NCI-H524 treated with DMSO at 0.1 percent for 48 hours (cell line): ENCODE results near the gene ADIRF.
"Not testable (repeated sequence)": the region's sequence is repeated elsewhere in the genome, so short reads cannot be mapped to it uniquely, and the experiment has no call there.

ENCODE experiments used
- DNase-seq: peaks from one replicate; lab custom pipeline; 2025; lab: John Stamatoyannopoulos, UW

ADIRF gene

DNA sequence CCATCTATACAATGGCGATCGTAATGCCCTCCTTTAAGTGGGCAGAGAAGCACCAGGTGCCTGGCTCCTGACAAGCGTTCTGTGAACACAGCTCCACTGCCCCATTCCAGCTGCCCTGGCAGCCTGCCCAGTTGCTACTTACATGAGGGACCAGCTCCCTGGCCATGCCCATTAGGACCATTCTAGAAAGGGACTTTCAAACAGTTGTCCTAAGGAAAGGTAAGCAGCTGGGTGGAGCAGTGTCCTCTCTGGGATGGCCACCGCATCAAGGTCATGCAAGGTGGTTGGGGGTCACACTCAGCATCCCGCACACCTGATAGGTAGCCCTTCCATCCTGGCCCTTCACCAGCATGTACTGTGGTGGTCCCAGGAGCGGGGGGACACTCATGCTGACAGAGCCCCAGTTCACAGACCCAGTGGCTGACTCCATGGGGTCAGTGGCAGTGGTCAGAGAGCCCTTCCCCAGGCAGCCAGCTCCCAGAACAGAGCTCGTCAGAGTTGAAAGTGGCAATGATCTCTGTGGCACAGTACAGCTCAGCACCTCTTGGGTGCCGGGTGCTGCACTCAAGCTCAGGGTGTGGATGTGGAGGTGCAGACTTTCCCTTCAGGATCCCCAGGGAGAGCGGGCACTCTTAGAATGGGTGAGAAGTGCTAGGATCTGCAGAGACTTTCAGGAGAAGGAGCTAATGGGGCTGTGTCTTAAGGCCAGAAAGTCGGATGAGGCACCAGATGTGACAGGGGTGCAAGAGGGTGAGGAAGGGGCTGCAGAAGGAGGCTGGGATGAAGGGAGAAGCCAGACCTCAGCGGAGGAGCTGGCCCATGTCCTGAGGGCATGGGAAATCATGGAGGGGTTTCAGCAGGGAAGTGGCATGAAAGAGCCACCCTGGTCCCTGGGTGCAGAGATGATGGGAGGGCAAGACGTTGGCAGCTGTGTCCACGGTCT, 21.8 kb upstream of the ADIRF start:
- DNase-seq: no peak

DNA sequence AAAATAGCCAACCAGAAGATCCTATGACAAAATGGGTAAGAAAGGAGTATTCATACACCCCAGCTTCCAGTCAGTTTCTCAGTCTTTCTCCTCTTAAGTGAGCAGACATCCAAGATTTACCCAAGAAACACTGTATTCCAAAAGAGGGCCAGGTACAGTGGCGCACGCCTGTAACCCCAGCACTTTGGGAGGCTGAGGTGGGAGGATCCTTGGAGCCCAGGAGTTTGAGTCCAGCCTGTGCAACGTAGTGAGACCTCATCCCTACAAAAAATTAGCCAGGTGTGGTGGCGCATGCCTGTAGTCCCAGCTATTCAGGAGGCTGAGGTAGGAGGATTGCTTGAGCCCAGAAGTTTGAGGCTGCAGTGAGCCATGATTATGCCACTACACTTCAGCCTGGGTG, 20.5 kb upstream of the ADIRF start:
- not testable (repeated sequence) for DNase-seq

DNA sequence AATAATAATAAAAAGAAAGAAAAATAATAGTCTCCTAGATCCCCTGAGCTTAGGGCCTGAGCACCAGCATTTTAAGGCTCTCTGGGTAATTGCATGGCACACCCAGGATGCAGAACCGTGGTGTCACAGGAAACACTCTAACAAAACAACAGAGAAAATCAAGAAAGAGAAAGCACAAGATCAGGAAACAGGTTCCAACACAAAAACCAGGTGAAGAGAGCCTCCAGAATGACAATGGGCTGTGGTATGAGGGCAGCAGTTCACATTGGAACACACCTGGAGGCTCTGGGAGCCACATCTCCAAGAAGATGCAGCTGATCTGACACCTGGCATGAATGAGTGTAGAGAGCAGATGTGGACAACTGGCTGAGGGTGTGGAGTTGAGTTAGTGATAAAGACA, 17.9 kb upstream of the ADIRF start:
- no peak for DNase-seq

DNA sequence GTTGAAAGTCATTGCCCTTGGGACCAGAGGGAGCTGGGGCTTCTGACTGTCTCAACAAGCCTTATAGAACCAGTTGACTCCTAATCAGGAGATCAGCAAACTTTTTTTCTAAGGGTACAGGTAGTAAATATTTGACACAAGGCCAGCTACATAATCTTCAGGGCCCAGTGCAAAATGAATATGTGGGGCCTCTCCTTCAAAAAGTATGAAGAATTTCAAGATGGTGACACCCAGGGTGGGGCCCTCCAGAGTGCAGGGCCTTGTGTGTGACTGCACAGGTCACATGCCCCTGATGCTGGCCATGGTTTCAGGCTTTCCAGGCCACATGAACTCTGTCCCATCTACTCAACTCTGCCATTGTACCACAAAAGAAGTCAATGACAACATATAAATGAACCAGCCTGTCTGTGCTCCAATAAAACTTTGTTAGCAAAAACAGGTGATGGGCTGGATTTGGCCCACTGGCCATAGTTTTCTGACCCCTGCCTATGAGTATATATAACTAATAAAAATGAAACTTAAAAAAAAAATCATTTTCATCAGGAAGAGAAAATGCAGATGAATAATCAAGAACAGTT, 17.0 kb upstream of the ADIRF start:
- DNase-seq: no peak

DNA sequence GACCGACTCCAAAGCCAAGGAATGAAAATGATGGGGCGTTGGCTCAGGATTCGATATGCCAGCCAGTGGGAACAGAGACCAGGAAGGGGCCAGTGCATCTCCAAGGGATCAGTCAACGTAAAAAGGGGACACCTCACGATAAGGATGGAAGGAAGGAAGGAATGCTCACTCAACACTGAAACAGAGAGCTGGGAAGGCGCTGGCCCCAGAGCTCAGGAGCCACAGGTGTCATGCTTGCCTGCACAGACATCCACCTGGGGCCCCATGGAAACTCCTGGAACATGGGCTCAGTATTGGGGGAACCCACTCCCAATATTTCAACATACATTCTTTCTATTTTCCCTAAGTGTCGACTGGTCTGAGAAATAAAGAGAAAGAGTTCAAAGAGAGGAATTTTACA, 16.2 kb upstream of the ADIRF start:
- DNase-seq: no peak

DNA sequence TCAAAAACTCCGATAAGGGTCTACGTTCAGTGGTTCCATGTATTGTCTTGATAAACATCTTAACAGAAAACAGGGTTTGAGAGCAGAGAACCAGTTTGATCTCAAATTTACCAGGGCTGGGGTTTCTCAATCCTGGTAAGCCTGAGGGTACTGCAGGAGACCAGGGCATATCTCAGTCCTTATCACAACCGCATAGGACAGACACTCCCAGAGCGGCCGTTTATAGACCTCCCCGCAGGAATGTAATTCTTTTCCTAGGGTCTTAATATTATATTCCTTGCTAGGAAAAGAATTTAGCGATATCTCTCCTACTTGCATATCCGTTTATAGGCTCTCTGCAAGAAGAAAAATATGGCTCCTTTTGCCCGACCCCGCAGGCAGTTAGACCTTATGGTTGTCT, 15.6 kb upstream of the ADIRF start:
- DNase-seq: not testable (repeated sequence)

DNA sequence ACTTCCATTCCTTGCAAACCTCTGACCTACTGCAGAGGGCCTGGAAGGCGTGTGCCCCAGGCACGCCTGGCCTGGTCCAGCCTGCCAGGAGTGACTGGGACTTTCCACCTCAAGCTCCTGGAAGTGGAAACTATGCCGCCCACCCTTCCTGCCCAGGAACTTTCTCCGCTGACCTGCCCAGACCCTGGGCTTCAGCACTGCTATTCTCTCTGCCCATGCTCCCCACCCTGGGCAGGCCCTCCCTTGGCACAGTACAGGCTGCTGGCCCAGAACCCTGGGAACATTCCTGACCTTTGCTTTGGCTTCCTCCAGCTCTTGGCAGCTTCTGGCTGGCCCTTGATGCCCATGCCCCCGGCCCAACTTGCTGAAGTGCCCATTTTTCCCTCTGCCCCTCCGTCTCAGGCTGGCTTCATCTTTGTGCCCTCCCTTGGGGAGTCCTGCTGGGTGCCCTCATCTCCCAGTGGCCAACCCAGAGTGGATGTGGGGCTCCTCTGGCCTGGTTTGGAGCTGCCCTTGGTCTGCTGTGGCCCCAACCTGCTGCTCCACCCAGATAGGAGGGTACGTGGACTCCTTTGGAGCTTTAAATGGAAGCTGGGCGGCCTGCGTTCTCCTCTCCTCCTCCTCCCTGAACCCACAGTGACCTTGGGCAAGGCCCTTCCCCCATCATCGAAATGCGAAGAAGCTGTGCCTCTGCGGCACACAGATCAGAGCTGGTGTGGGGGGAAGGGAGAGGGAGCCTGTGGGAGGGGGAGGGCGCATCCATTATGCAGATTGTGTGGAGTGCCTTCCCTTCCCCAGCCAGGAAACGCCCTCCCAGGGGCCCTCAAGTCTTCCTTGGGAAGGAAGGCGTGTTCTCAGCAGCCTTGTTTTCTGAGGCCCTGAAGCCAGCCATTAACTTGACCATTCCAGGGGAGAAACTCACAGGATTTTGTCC, 14.3 kb upstream of the ADIRF start:
- no peak for DNase-seq

DNA sequence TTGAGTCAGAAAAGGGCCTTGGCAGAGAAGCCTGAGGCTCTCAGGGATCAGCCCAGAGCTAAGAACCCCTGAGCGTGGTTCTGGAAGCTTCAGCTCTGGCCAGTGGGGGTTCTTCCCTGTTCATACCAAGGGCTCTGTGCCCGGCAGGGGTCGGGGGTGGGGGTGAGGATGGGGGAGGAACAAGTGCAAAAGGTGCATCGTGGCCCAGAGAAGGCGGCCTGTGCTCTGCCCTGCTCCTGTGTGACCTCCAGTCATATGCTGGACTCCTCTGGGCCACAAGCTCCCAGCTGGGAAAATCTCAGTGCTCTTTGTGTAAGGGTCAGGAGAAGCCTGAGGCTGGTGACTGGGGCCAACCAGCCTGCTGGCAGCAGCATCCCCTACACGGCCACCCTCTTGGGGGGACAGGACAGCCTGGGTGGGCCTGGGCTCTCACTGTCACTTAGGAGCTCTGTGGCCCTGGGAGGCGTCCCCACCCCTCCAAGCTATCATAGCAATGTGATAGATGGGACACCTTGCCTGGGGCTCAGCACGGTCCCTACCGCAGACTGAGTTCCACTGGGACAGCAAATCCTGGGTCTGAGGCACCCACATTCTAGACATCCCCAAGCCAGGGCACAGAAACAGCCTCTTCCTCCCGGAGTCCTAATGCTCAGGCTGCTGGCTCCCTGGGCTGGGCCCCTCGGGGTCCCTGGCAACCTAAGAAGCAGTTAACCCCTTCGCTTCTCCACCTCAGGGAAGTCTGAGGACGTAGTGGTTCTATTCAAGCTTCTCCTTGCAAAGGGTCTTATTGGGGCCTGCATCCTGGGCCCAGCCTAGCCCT, 13.4 kb upstream of the ADIRF start:
- DNase-seq: no peak

DNA sequence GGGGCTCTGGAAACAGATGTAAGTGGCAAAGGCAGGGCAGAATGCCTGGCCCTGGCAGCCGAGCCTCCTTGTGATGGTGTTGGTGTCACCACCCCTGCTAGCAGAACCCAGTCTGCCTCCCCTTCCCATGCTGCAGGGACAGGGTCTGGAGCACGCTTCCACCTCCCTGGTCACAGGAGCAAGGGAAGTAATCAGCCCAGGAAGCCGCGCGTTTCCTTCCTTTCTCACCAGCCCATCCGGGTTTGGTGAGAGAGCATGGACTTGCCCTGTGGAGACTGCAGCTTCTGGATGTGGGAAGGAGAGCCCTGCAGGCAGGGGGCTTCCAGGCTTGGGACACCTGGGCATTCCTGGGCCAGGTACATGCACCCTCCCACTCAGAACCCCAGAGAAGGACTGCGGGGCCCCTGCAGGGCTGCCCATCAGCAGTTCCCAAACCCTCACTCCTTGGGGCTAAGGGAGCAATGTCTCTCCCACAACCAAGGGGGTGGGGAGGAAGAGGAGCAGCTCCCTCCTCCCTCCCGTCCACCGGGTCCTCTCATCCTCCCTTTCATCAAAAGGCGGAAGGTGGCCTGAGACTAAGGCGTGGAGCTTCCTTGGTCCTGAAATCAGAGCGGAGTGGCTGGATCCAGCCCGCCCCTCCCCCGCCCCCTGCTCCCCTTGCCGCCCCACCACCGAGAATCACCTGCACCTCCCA, 12.6 kb upstream of the ADIRF start:
- DNase-seq: no peak

DNA sequence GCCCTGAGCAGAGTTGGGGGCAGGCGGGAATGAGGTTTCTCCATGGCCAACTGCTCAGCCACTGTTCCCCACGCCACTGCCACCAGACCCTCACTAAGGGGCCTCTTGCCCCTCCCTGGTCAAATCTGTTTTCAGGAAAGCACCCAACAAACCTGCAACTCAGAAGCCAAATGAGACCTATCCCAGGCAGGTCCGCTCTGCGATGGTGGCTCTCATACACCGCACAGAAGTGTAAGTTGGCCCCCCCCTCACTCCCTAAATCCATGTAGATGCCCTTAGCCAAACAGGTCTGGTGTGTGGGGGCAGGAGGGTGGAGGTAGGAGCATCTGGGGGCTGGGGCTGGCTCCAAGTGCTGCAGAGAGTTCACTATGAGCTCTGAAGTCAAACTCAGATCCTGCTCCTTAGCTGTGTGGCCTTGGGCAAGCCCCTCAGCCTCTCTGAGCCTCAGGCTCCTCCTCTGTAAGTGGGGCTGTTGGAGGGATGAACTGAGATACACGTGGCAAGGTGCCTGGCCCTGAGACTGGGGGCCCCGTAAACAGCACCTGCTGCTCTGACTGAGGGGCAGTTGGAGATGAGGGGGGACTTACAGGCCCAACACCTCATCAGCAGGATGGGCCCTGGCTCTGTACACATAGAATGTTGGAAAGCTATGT, 12.0 kb upstream of the ADIRF start:
- no peak for DNase-seq

DNA sequence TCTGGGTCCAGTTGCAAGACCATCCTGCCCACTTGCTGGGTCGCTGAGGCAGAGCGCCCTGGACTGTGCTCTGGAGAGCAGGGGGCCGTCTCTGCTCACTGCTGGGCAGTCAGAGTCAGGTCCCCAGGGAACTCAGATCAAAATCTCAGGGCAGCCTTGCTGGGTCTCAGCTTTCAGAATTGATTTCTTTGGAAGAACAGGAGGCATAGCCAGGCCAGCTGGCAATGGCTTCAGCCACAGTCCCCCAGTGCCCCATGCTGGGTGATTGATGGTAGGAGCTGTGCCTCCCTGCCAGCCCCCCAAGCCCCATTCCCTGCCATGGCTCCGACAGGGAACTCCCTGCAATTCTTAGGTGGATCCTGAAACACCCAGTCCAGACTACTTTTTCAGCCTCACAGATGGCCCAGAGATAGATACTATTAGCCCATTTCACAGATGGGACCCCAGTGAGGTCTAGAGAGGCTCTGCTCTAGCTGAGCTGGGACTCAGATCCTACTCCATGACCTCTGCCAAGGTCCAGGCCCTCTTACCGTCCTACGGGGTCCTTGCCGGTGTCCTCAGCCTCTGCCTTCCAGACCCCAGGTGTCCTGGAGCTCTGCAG, 11.3 kb upstream of the ADIRF start:
- DNase-seq: no peak

DNA sequence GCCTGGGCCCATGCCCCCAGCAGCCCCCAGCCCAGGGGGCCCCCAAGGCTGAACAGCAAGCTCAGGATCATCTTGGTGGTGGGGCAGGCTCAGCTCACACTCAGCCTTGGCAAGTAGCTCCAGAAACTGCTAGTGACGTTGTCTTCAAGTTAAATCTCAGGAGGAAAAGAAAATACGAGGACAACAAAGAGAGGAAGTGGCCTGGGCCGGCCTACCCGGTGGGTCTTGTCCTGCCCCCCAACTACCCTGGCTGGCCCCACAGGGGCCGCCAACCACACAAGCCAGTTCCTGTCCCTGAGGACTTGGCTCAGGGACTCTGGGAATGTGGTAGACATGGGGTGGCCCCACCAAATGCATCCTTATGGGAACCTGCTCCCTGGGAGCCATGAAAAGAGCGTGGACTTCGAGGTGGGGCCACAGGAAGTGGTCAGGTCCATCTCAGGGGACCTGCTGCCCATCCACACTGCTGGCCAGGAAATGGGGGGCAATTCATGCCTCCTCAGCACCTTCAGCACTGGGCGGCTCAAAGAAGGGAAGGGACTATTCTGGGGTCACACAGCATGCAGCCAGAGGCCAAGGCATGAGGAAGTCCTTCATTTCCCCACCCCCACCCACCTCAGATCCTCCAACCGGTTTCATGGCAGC, 10.7 kb upstream of the ADIRF start, which contains the start of gene MMRN2:
Gene MMRN2, minus strand, starts transcription at position 145 of the 645 bp plus-strand sequence. Its CDS starts 74 bp downstream, at position 71.
- DNase-seq: no peak

DNA sequence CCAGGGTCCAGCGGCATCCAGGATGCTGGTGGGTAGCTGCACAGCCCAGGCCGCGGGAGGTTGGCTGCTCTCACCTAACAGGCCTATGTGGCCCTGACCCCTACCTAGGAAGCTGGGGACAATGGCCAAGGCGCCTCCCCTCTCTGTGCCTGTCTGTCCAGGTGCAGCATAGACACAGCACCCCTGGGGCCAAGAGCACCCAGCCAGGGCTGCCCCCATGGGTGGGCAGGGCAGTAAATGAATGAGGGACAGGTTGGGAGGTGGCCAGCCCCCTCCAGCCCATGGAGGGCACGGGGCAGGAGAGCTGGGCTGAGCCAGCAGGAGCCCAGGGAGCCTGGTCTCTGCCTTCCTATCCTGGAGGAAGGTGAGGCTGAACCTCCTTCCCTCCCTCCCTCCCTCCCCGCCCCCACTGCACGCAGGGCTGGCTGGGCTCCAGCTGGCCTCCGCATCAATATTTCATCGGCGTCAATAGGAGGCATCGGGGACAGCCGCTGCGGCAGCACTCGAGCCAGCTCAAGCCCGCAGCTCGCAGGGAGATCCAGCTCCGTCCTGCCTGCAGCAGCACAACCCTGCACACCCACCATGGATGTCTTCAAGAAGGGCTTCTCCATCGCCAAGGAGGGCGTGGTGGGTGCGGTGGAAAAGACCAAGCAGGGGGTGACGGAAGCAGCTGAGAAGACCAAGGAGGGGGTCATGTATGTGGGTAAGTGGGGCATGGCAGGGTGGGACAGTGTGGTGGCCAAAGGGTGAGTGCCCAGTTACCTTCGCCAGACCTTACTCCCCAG, 10.0 kb upstream of the ADIRF start, which contains the start of gene SNCG:
Gene SNCG, plus strand, starts transcription at position 484 of the 785 bp plus-strand sequence. Its CDS starts 99 bp downstream, at position 583.
- no peak for DNase-seq

DNA sequence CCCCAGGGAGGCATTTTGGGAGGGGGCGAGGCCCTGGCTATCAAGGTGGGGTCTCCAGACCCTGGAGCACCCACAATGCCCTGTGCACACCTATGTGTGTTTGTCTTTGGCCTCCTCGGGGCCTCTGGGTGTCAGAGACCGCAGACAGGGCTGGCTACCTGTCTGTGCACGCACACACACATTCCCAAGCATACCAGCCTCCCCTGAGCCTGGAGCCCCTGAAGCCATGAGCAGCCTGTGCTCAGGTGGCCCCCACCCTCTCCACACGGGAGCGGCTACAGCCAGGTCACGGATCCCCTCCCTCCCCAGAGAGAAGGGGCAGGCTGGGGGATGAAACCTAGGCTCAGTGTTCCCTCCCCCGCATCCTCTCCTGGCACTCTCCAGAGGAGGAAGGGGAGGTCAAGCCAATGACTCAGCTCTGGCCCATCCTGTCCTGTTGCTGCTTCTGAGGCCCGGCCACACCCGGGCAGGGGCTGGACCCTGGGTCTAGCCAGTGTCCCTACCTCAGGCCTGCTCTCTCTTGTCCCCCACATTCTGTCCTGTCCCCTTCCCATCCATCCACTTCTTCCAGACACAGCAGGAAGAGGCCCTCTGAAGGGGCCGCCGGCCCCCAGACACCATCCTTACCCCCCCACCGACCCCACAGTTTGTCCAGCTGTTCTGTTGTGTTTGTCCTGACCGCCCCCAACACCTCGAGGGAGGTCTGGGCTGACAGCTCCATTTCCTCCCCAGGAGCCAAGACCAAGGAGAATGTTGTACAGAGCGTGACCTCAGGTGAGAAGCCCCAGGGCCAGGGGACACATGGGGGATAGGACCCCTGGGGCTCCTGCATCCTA, 9.2 kb upstream of the ADIRF start:
- DNase-seq: no peak

DNA sequence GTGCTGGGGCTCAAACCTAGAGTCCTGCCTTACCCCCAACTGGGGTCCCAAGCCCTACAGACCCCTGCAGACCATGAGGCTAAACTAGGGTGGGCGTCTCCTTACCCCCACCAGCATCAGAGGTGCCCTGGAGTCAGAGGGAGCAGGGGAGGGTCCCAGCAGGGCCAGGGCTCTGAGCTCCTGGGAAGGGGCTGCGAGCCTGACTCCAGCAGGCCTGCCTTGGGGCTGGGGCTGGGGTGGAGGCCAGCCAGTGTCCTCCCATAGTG, 8.6 kb upstream of the ADIRF start:
- no peak for DNase-seq

DNA sequence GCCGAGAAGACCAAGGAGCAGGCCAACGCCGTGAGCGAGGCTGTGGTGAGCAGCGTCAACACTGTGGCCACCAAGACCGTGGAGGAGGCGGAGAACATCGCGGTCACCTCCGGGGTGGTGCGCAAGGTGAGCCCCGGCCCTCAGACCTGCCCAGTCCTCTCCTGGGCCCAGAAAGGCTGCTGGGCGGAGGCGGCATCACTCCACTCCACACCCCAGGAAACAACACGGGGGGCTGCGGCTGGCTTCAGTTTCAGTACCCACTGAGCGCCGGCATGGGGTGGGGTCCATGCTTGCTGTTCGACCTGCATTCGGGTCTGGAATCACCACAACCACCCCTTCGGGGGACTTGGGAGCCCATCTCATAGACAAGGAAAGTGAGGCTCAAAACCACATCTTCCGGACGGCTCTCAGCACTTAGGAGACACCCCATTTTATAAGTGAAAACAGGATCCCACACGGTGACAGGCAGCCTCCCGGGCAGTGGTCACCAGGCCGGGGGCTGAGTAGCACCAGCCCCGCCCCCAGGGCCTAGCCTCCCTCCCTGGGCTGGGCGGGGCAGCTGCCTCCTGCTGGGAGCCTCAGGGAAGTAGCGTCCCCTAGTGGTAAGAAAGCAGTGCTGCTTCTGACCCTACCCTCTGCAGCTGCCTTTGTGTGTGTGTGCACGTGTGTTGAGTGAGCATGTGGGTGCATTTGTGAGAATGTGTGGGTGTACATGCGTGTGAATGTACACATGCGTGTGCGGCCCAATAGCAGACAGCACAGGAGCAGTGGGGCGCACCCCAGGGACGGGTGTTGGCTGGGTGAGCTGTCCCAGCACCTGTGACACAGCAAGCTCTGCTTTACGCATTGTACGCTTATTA, 8.0 kb upstream of the ADIRF start:
- no peak for DNase-seq
